Measurements from ENCODE around the gene FAIM. TPM values are rescaled to one million over a fixed set of nuclear protein-coding genes. Genes with fewer than 3 reads are reported as not detected.

Gene FAIM
- polyA plus RNA-seq, 3 donors: 0.96 to 3.7 (median 3.6) TPM

- Histone ChIP-seq H3K27me3 (ENCODE audit: control insufficient read depth in 2 of 2, insufficient read depth in 2 of 2, low read length in 2 of 2) (no peaks in the 10 kb centered on the region), H3K9ac (ENCODE audit: insufficient read depth, low read length, poor library complexity, severe bottlenecking) (no peak overlapping the region), H3K4me2 (replicated peaks; ENCODE audit: extremely low read depth, low read length, poor library complexity, severe bottlenecking) (no peak overlapping the region), H3K27ac (ENCODE audit: low read depth in 1 of 2, low read length in 2 of 2) (no peak overlapping the region), H3K4me3 (replicated peaks in 1 of 3; ENCODE audit: low read depth in 2 of 3, low read length in 3 of 3) (no peak overlapping the region), H3K79me2 (ENCODE audit: insufficient read depth, low read length) (no peaks in the 10 kb centered on the region), H3K36me3 (replicated peaks in 1 of 2; ENCODE audit: control insufficient read depth in 1 of 2, insufficient read depth in 2 of 2, low read length in 2 of 2) (no peaks in the 10 kb centered on the region), H4K20me1 (ENCODE audit: insufficient read depth, low read length) (no peaks in the 10 kb centered on the region), H2AFZ (ENCODE audit: insufficient read depth, low read depth, low read length, poor library complexity, severe bottlenecking) (no peak overlapping the region), H3K4me1 (ENCODE audit: control insufficient read depth in 1 of 2, insufficient read depth in 2 of 2, low read length in 2 of 2) (no peaks in the 10 kb centered on the region), H3K9me3 (replicated peaks in 1 of 2; ENCODE audit: control insufficient read depth in 1 of 2, insufficient read depth in 1 of 2, low read length in 2 of 2) (peaks cover 29 to 37% of the 10 kb centered on the region in 2 donors)
- 100% methylated on average over 1 of the region's 4 CpGs for WGBS (ENCODE audit: insufficient coverage)
- intact Hi-C loops (cut with micrococcal nuclease): no loop called here
- H3K27ac Mint-ChIP-seq: no peak overlapping the region
- peaks cover 0 to 2% (median 0%) of the 10 kb centered on the region in 3 donors for H3K27me3 Mint-ChIP-seq (ENCODE audit: low read depth in 3 of 3)
- no peaks in the 10 kb centered on the region for H3K36me3 Mint-ChIP-seq
- H3K4me1 Mint-ChIP-seq: no peaks in the 10 kb centered on the region
- H3K4me3 Mint-ChIP-seq: no peak overlapping the region
- peaks cover 25 to 53% (median 43%) of the 10 kb centered on the region in 7 donors for H3K9me3 Mint-ChIP-seq
- TF ChIP-seq CTCF (IDR thresholded peaks at IDR 0.05): no peak
- no peak for DNase-seq
Measured at GRCh38 chr3:138640537-138640936, 32.0 kb downstream of the FAIM start.

- H3K4me1 ChIP-seq (ENCODE audit: control insufficient read depth in 1 of 2, insufficient read depth in 2 of 2, low read length in 2 of 2): no peaks in the 10 kb centered on the region
- H4K20me1 ChIP-seq (ENCODE audit: insufficient read depth, low read length): no peaks in the 10 kb centered on the region
- no peak overlapping the region for H3K9ac ChIP-seq (ENCODE audit: insufficient read depth, low read length, poor library complexity, severe bottlenecking)
- H3K79me2 ChIP-seq (ENCODE audit: insufficient read depth, low read length): no peaks in the 10 kb centered on the region
- no peak overlapping the region for H2AFZ ChIP-seq (ENCODE audit: insufficient read depth, low read depth, low read length, poor library complexity, severe bottlenecking)
- H3K9me3 Mint-ChIP-seq: peaks cover 34 to 70% (median 58%) of the 10 kb centered on the region in 7 donors
- no peak for TF ChIP-seq CTCF (IDR thresholded peaks at IDR 0.05)
- peaks cover 0 to 3% of the 10 kb centered on the region in 2 donors for H3K36me3 Mint-ChIP-seq
- WGBS (ENCODE audit: insufficient coverage): no CpG with 5 or more reads among the region's 4 CpGs
- peaks cover 0 to 2% (median 0%) of the 10 kb centered on the region in 3 donors for H3K27me3 Mint-ChIP-seq (ENCODE audit: low read depth in 3 of 3)
- intact Hi-C loops (cut with micrococcal nuclease): no loop called here
- DNase-seq: no peak
- no peaks in the 10 kb centered on the region for H3K4me1 Mint-ChIP-seq
- H3K27ac ChIP-seq (ENCODE audit: low read depth in 1 of 2, low read length in 2 of 2): no peak overlapping the region
- no peaks in the 10 kb centered on the region for H3K36me3 ChIP-seq (replicated peaks in 1 of 2; ENCODE audit: control insufficient read depth in 1 of 2, insufficient read depth in 2 of 2, low read length in 2 of 2)
- no peak overlapping the region for H3K4me3 Mint-ChIP-seq
- no peak overlapping the region for H3K4me2 ChIP-seq (replicated peaks; ENCODE audit: extremely low read depth, low read length, poor library complexity, severe bottlenecking)
- no peak overlapping the region for H3K27ac Mint-ChIP-seq
- H3K9me3 ChIP-seq (replicated peaks in 1 of 2; ENCODE audit: control insufficient read depth in 1 of 2, insufficient read depth in 1 of 2, low read length in 2 of 2): peaks cover 29 to 55% of the 10 kb centered on the region in 2 donors
- no peaks in the 10 kb centered on the region for H3K27me3 ChIP-seq (ENCODE audit: control insufficient read depth in 2 of 2, insufficient read depth in 2 of 2, low read length in 2 of 2)
- no peak overlapping the region for H3K4me3 ChIP-seq (replicated peaks in 1 of 3; ENCODE audit: low read depth in 2 of 3, low read length in 3 of 3)
Measured at GRCh38 chr3:138642226-138642926, 33.8 kb downstream of the FAIM start.
